DMS153 treated with DMSO at 0.1 percent for 48 hours (cell line): ENCODE measurements around the gene TMEM204.

ENCODE experiments used
- DNase-seq: peaks from one replicate; lab custom pipeline; 2025; ENCODE audit not compliant: unreplicated experiment; lab: John Stamatoyannopoulos, UW

TMEM204 gene

GRCh38 chr16:1537763-1538289 is 4.4 kb downstream of the TMEM204 start:
- DNase-seq, result no peak

GRCh38 chr16:1538804-1539520 is 5.5 kb downstream of the TMEM204 start:
- DNase-seq, result no peak

GRCh38 chr16:1539720-1540555 is 6.5 kb downstream of the TMEM204 start:
- no peak for DNase-seq

- no peak for DNase-seq
Observed at GRCh38 chr16:1540556-1540855, 7.0 kb downstream of the TMEM204 start.

- no peak for DNase-seq
Observed at GRCh38 chr16:1541293-1542165, 8.1 kb downstream of the TMEM204 start.

GRCh38 chr16:1542166-1542500 is 8.7 kb downstream of the TMEM204 start:
- DNase-seq, result no peak

- DNase-seq, result no peak
Observed at GRCh38 chr16:1542533-1542932, 9.1 kb downstream of the TMEM204 start.

- DNase-seq, result no peak
Observed at GRCh38 chr16:1543085-1543896, 9.8 kb downstream of the TMEM204 start.

GRCh38 chr16:1545044-1546040 is 11.9 kb downstream of the TMEM204 start:
- DNase-seq, result no peak

GRCh38 chr16:1546430-1546829 is 13.0 kb downstream of the TMEM204 start:
- DNase-seq, result no peak

GRCh38 chr16:1548233-1548632 is 14.8 kb downstream of the TMEM204 start:
- DNase-seq, result peak; percentile 10

GRCh38 chr16:1548727-1549126 is 15.3 kb downstream of the TMEM204 start:
- DNase-seq, result peak; percentile 56

- DNase-seq, result no peak
Observed at GRCh38 chr16:1550069-1550468, 16.6 kb downstream of the TMEM204 start.

- DNase-seq, result no peak
Observed at GRCh38 chr16:1550696-1551095, 17.2 kb downstream of the TMEM204 start.

GRCh38 chr16:1551166-1551565 is 17.7 kb downstream of the TMEM204 start:
- DNase-seq, result no peak

- DNase-seq, result no peak
Observed at GRCh38 chr16:1552129-1552528, 18.7 kb downstream of the TMEM204 start.

GRCh38 chr16:1553946-1554825 is 20.7 kb downstream of the TMEM204 start:
- DNase-seq, result no peak

GRCh38 chr16:1554826-1555445 is 21.5 kb downstream of the TMEM204 start:
- no peak for DNase-seq
